Left ventricle myocardium inferior (tissue), 1 donor: ENCODE results near the gene PRCP. TPM values are rescaled to one million over a fixed set of nuclear protein-coding genes. Genes with fewer than 3 reads are reported as not detected.

Experiments used
- DNase-seq: peaks from one replicate; pipeline ENCODE4 v3.0.0-alpha.2; 2020
- H3K27ac ChIP-seq: fragments of 200-600 bp; replicated peaks from 2 replicates; pipeline ENCODE4 v1.8.0; 2021
- H3K27me3 ChIP-seq: fragments of 200-600 bp; 2 replicates; pipeline ENCODE4 v1.8.0; 2021; ENCODE audit warnings: low read depth
- H3K36me3 ChIP-seq: fragments of 200-600 bp; 2 replicates; pipeline ENCODE4 v1.8.0; 2021
- H3K4me1 ChIP-seq: fragments of 200-600 bp; 2 replicates; pipeline ENCODE4 v1.8.0; 2021
- H3K4me3 ChIP-seq: fragments of 200-600 bp; 2 replicates; pipeline ENCODE4 v1.8.0; 2021; ENCODE audit warnings: mild to moderate bottlenecking, moderate library complexity
- H3K9me3 ChIP-seq: fragments of 200-600 bp; replicated peaks from 2 replicates; pipeline ENCODE4 v1.8.0; 2021
- CTCF ChIP-seq: fragments of 200-600 bp; IDR thresholded peaks from 2 replicates; pipeline ENCODE4 v1.8.0; 2021; ENCODE audit warnings: antibody characterized with exemption, mild to moderate bottlenecking, borderline replicate concordance
- intact Hi-C: fragments of 100-400 bp; cut with micrococcal nuclease; formaldehyde crosslinking; loops from one replicate; pipeline ENCODE4 v1.11.0; 2022
- total RNA-seq: library from RNA; stranded (reverse); fragmentation: NEBNext Ultra II Directional; extraction: Animal tissue kit (Norgen Biotek cat#: 25700); gene quantifications from one replicate; pipeline ENCODE4 v1.2.1, GENCODE V29; 2021
- donor health status: DM: no; HTN: yes; CAD: no; lungs with severe emphysema.

The PRCP gene
- total RNA-seq, 1 donor from 2014 or later: 40.2 TPM

GRCh38 chr11:82831364-82831763, 68.9 kb downstream of the PRCP start:
- DNase-seq: no peak
- Histone ChIP-seq H3K9me3 (no peaks in the 10 kb centered on the region), H3K4me3 (no peak overlapping the region), H3K36me3 (peaks cover 40% of the 10 kb centered on the region), H3K27me3 (no peaks in the 10 kb centered on the region), H3K4me1 (no peaks in the 10 kb centered on the region), H3K27ac (no peak overlapping the region)
- intact Hi-C loops: no loop called here
- no peak for TF ChIP-seq CTCF

GRCh38 chr11:82830746-82831145, 69.5 kb downstream of the PRCP start:
- Histone ChIP-seq H3K4me3 (no peak overlapping the region), H3K4me1 (no peaks in the 10 kb centered on the region), H3K27ac (no peak overlapping the region), H3K9me3 (no peaks in the 10 kb centered on the region), H3K36me3 (peaks cover 36% of the 10 kb centered on the region), H3K27me3 (no peaks in the 10 kb centered on the region)
- no peak for DNase-seq
- intact Hi-C loops: no loop called here
- no peak for TF ChIP-seq CTCF

GRCh38 chr11:82829101-82829500, 71.1 kb downstream of the PRCP start:
- no peak for DNase-seq
- intact Hi-C loops: no loop called here
- Histone ChIP-seq H3K36me3 (peaks cover 30% of the 10 kb centered on the region), H3K4me3 (no peak overlapping the region), H3K9me3 (no peaks in the 10 kb centered on the region), H3K27me3 (no peaks in the 10 kb centered on the region), H3K4me1 (peaks cover 5% of the 10 kb centered on the region), H3K27ac (no peak overlapping the region)
- no peak for TF ChIP-seq CTCF

GRCh38 chr11:82828472-82828871, 71.8 kb downstream of the PRCP start:
- Histone ChIP-seq H3K27me3 (no peaks in the 10 kb centered on the region), H3K4me1 (peaks cover 7% of the 10 kb centered on the region), H3K9me3 (no peaks in the 10 kb centered on the region), H3K36me3 (peaks cover 27% of the 10 kb centered on the region), H3K27ac (no peak overlapping the region), H3K4me3 (no peak overlapping the region)
- no peak for DNase-seq
- no peak for TF ChIP-seq CTCF
- intact Hi-C loops: no loop called here

- intact Hi-C loops: no loop called here
- Histone ChIP-seq H3K9me3 (no peaks in the 10 kb centered on the region), H3K4me3 (no peak overlapping the region), H3K27me3 (no peaks in the 10 kb centered on the region), H3K36me3 (peaks cover 11% of the 10 kb centered on the region), H3K4me1 (peaks cover 7% of the 10 kb centered on the region), H3K27ac (no peak overlapping the region)
- TF ChIP-seq CTCF: no peak
- DNase-seq: no peak
Observed at GRCh38 chr11:82826526-82826925, 73.7 kb downstream of the PRCP start.
